ENCODE results near the gene PLEKHA7.

Gene PLEKHA7

GRCh38 chr11:16789560-16790485, 224.4 kb downstream of the PLEKHA7 start:
- no peak overlapping the region for H3K4me3 Mint-ChIP-seq
- ATAC-seq (ENCODE audit: low read depth) (no peak), DNase-seq (ENCODE audit: low spot score in 2 of 2) (no peak)
- H3K27me3 Mint-ChIP-seq = no peaks in the 10 kb centered on the region
- H3K27ac Mint-ChIP-seq = no peak overlapping the region
- H3K36me3 Mint-ChIP-seq = no peaks in the 10 kb centered on the region
- H3K9me3 Mint-ChIP-seq = no peaks in the 10 kb centered on the region
- no peaks in the 10 kb centered on the region for H3K4me1 Mint-ChIP-seq

- no peak overlapping the region for H3K27ac Mint-ChIP-seq
- no peaks in the 10 kb centered on the region for H3K27me3 Mint-ChIP-seq
- H3K4me3 Mint-ChIP-seq = no peak overlapping the region
- ATAC-seq (ENCODE audit: low read depth) = no peak
- no peaks in the 10 kb centered on the region for H3K9me3 Mint-ChIP-seq
- DNase-seq (ENCODE audit: low spot score in 2 of 2) = no peak
- H3K36me3 Mint-ChIP-seq = no peaks in the 10 kb centered on the region
- no peaks in the 10 kb centered on the region for H3K4me1 Mint-ChIP-seq
Observed at GRCh38 chr11:16789063-16789420, 225.2 kb downstream of the PLEKHA7 start.

- H3K4me1 Mint-ChIP-seq = no peaks in the 10 kb centered on the region
- H3K4me3 Mint-ChIP-seq = no peak overlapping the region
- H3K27ac Mint-ChIP-seq = no peak overlapping the region
- H3K36me3 Mint-ChIP-seq = no peaks in the 10 kb centered on the region
- H3K27me3 Mint-ChIP-seq = no peaks in the 10 kb centered on the region
- peak; percentile 46 to 54 for DNase-seq (ENCODE audit: low spot score in 2 of 2)
- no peaks in the 10 kb centered on the region for H3K9me3 Mint-ChIP-seq
- peak; percentile 72 for ATAC-seq (ENCODE audit: low read depth)
Observed at GRCh38 chr11:16788141-16789062, 225.8 kb downstream of the PLEKHA7 start.

- no peak overlapping the region for H3K27ac Mint-ChIP-seq
- H3K27me3 Mint-ChIP-seq = no peaks in the 10 kb centered on the region
- H3K4me3 Mint-ChIP-seq = no peak overlapping the region
- ATAC-seq (ENCODE audit: low read depth) (no peak), DNase-seq (ENCODE audit: low spot score in 2 of 2) (no peak)
- no peaks in the 10 kb centered on the region for H3K4me1 Mint-ChIP-seq
- H3K36me3 Mint-ChIP-seq = no peaks in the 10 kb centered on the region
- no peaks in the 10 kb centered on the region for H3K9me3 Mint-ChIP-seq
Observed at GRCh38 chr11:16787035-16787742, 227.0 kb downstream of the PLEKHA7 start.

GRCh38 chr11:16786131-16786530, 228.1 kb downstream of the PLEKHA7 start:
- ATAC-seq (ENCODE audit: low read depth) (no peak), DNase-seq (ENCODE audit: low spot score in 2 of 2) (no peak)
- H3K27me3 Mint-ChIP-seq = no peaks in the 10 kb centered on the region
- no peak overlapping the region for H3K4me3 Mint-ChIP-seq
- H3K27ac Mint-ChIP-seq = no peak overlapping the region
- H3K4me1 Mint-ChIP-seq = no peaks in the 10 kb centered on the region
- no peaks in the 10 kb centered on the region for H3K36me3 Mint-ChIP-seq
- H3K9me3 Mint-ChIP-seq = no peaks in the 10 kb centered on the region

GRCh38 chr11:16785520-16786128, 228.6 kb downstream of the PLEKHA7 start:
- ATAC-seq (ENCODE audit: low read depth) (peak; percentile 80), DNase-seq (ENCODE audit: low spot score in 2 of 2) (peak; percentile 38 to 50)
- Mint-ChIP-seq H3K4me3 (no peak overlapping the region), H3K9me3 (no peaks in the 10 kb centered on the region), H3K27me3 (no peaks in the 10 kb centered on the region), H3K4me1 (no peaks in the 10 kb centered on the region), H3K27ac (no peak overlapping the region), H3K36me3 (no peaks in the 10 kb centered on the region)

- no peaks in the 10 kb centered on the region for H3K4me1 Mint-ChIP-seq
- no peaks in the 10 kb centered on the region for H3K9me3 Mint-ChIP-seq
- no peaks in the 10 kb centered on the region for H3K27me3 Mint-ChIP-seq
- H3K27ac Mint-ChIP-seq = no peak overlapping the region
- no peak overlapping the region for H3K4me3 Mint-ChIP-seq
- ATAC-seq (ENCODE audit: low read depth) = no peak
- H3K36me3 Mint-ChIP-seq = no peaks in the 10 kb centered on the region
- no peak for DNase-seq (ENCODE audit: low spot score in 2 of 2)
Observed at GRCh38 chr11:16784666-16785065, 229.5 kb downstream of the PLEKHA7 start.

- no peaks in the 10 kb centered on the region for H3K9me3 Mint-ChIP-seq
- no peaks in the 10 kb centered on the region for H3K27me3 Mint-ChIP-seq
- no peak overlapping the region for H3K4me3 Mint-ChIP-seq
- no peak overlapping the region for H3K27ac Mint-ChIP-seq
- no peaks in the 10 kb centered on the region for H3K4me1 Mint-ChIP-seq
- ATAC-seq (ENCODE audit: low read depth) (no peak), DNase-seq (ENCODE audit: low spot score in 2 of 2) (no peak)
- H3K36me3 Mint-ChIP-seq = no peaks in the 10 kb centered on the region
Observed at GRCh38 chr11:16784097-16784496, 230.1 kb downstream of the PLEKHA7 start.

- no peaks in the 10 kb centered on the region for H3K4me1 Mint-ChIP-seq
- H3K9me3 Mint-ChIP-seq = no peaks in the 10 kb centered on the region
- DNase-seq (ENCODE audit: low spot score in 2 of 2) = no peak
- H3K27me3 Mint-ChIP-seq = no peaks in the 10 kb centered on the region
- H3K36me3 Mint-ChIP-seq = no peaks in the 10 kb centered on the region
- no peak overlapping the region for H3K4me3 Mint-ChIP-seq
- ATAC-seq (ENCODE audit: low read depth) = no peak
- no peak overlapping the region for H3K27ac Mint-ChIP-seq
Observed at GRCh38 chr11:16783321-16783801, 230.9 kb downstream of the PLEKHA7 start.

GRCh38 chr11:16781936-16782919, 232.0 kb downstream of the PLEKHA7 start:
- no peak for ATAC-seq (ENCODE audit: low read depth)
- no peaks in the 10 kb centered on the region for H3K9me3 Mint-ChIP-seq
- no peaks in the 10 kb centered on the region for H3K27me3 Mint-ChIP-seq
- H3K36me3 Mint-ChIP-seq = no peaks in the 10 kb centered on the region
- no peak overlapping the region for H3K4me3 Mint-ChIP-seq
- no peaks in the 10 kb centered on the region for H3K4me1 Mint-ChIP-seq
- no peak for DNase-seq (ENCODE audit: low spot score in 2 of 2)
- H3K27ac Mint-ChIP-seq = no peak overlapping the region

GRCh38 chr11:16780698-16781550, 233.3 kb downstream of the PLEKHA7 start:
- ATAC-seq (ENCODE audit: low read depth) = no peak
- Mint-ChIP-seq H3K4me1 (no peaks in the 10 kb centered on the region), H3K9me3 (no peaks in the 10 kb centered on the region), H3K27ac (no peak overlapping the region), H3K36me3 (no peaks in the 10 kb centered on the region), H3K27me3 (no peaks in the 10 kb centered on the region), H3K4me3 (no peak overlapping the region)
- DNase-seq (ENCODE audit: low spot score in 2 of 2) = no peak

GRCh38 chr11:16780146-16780545, 234.1 kb downstream of the PLEKHA7 start:
- H3K4me1 Mint-ChIP-seq = no peaks in the 10 kb centered on the region

More at GRCh38 chr11:16780146-16780545, 234.1 kb downstream of the PLEKHA7 start:
- no peak for ATAC-seq (ENCODE audit: low read depth)
- Mint-ChIP-seq H3K9me3 (no peaks in the 10 kb centered on the region), H3K36me3 (no peaks in the 10 kb centered on the region), H3K27me3 (no peaks in the 10 kb centered on the region), H3K4me3 (no peak overlapping the region), H3K27ac (no peak overlapping the region)
- no peak for DNase-seq (ENCODE audit: low spot score in 2 of 2)

Measured in memory B cell (primary cell).